SH-SY5Y (cell line): ENCODE results near the gene OR13C8.

Experiments used
- GATA2 ChIP-seq: IDR thresholded peaks from 2 replicates; pipeline ENCODE4 v1.6.1; 2011; ENCODE audit warnings: mild to moderate bottlenecking, low read depth, low read length
- GATA3 ChIP-seq: IDR thresholded peaks from 2 replicates; pipeline ENCODE4 v1.6.1; 2011; ENCODE audit warnings: low read depth, mild to moderate bottlenecking, low read length, moderate library complexity

GRCh38 chr9:104617418-104617817 lies 48.5 kb downstream of the OR13C8 start:
- TF ChIP-seq GATA2 (no peak), GATA3 (no peak)
